HL-60 (cell line): Measurements from ENCODE around the gene PIGH.
"Not testable (repeated sequence)": the region's sequence is repeated elsewhere in the genome, so short reads cannot be mapped to it uniquely, and the experiment has no call there.

ENCODE experiments used
- DNase-seq, 2 experiments: peaks; one replicate each; pipeline ENCODE4 v3.0.0-alpha.2; 2010 to 2020; ENCODE audit warnings: low read depth in 1 of 2, low spot score in 1 of 2
- H3K27ac ChIP-seq: fragments of 250-450 bp; sonication (Bioruptor Pico); replicated peaks from 2 replicates; pipeline ENCODE4 v1.5.1; 2020; ENCODE audit warnings: mild to moderate bottlenecking, moderate library complexity
- H3K27me3 ChIP-seq: fragments of 250-450 bp; sonication (Bioruptor Pico); 2 replicates; pipeline ENCODE4 v1.5.1; 2021; ENCODE audit warnings: mild to moderate bottlenecking, moderate library complexity; ENCODE audit not compliant: insufficient read depth, poor library complexity, severe bottlenecking
- H3K4me3 ChIP-seq: replicated peaks from 2 replicates; pipeline ENCODE4 v1.5.1; 2011; ENCODE audit warnings: mild to moderate bottlenecking, control low read depth, low read length; ENCODE audit not compliant: insufficient read depth
- GABPA ChIP-seq: IDR thresholded peaks from 2 replicates; pipeline ENCODE4 v1.6.1; 2012; ENCODE audit warnings: low read depth
- POLR2AphosphoS5 ChIP-seq: IDR thresholded peaks from 2 replicates; pipeline ENCODE4 v1.6.1; 2012; ENCODE audit warnings: low read depth
- SPI1 ChIP-seq: IDR thresholded peaks from 2 replicates; pipeline ENCODE4 v1.6.1; 2012; ENCODE audit warnings: low read depth, mild to moderate bottlenecking, borderline replicate concordance
- TF ChIP-seq, protein P1 (sequence below): IDR thresholded peaks from 2 replicates; pipeline ENCODE4 v1.6.1; 2012; ENCODE audit warnings: low read depth; ENCODE audit not compliant: insufficient replicate concordance
- TF ChIP-seq, protein P2 (sequence below): IDR thresholded peaks from one replicate; pipeline ENCODE4 v1.5.1; 2011; ENCODE audit warnings: low read length, control low read depth, inconsistent platforms; ENCODE audit not compliant: insufficient read depth

The PIGH gene

DNA sequence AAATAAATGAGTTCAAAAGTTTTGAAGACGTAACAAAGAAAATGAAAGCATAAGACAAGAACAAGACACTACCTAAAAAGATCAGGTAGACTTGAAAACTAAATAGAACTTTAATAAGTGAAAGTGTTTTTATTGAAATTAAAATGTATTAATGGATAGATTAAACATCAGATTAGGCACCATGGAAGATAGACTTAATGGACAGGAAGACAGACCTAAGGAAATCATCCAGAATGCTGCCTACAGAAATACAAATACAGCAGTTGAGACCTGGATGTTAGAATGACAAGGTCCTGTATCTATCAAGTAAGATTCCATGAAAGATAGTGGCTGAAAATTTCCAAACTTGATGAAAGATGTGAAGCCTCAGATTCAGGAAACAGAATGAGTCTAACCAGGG lies 55.5 kb downstream of the PIGH start:
- TF ChIP-seq, protein P1, sequence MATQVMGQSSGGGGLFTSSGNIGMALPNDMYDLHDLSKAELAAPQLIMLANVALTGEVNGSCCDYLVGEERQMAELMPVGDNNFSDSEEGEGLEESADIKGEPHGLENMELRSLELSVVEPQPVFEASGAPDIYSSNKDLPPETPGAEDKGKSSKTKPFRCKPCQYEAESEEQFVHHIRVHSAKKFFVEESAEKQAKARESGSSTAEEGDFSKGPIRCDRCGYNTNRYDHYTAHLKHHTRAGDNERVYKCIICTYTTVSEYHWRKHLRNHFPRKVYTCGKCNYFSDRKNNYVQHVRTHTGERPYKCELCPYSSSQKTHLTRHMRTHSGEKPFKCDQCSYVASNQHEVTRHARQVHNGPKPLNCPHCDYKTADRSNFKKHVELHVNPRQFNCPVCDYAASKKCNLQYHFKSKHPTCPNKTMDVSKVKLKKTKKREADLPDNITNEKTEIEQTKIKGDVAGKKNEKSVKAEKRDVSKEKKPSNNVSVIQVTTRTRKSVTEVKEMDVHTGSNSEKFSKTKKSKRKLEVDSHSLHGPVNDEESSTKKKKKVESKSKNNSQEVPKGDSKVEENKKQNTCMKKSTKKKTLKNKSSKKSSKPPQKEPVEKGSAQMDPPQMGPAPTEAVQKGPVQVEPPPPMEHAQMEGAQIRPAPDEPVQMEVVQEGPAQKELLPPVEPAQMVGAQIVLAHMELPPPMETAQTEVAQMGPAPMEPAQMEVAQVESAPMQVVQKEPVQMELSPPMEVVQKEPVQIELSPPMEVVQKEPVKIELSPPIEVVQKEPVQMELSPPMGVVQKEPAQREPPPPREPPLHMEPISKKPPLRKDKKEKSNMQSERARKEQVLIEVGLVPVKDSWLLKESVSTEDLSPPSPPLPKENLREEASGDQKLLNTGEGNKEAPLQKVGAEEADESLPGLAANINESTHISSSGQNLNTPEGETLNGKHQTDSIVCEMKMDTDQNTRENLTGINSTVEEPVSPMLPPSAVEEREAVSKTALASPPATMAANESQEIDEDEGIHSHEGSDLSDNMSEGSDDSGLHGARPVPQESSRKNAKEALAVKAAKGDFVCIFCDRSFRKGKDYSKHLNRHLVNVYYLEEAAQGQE: no peak
- no peak for TF ChIP-seq SPI1
- TF ChIP-seq, protein P2, sequence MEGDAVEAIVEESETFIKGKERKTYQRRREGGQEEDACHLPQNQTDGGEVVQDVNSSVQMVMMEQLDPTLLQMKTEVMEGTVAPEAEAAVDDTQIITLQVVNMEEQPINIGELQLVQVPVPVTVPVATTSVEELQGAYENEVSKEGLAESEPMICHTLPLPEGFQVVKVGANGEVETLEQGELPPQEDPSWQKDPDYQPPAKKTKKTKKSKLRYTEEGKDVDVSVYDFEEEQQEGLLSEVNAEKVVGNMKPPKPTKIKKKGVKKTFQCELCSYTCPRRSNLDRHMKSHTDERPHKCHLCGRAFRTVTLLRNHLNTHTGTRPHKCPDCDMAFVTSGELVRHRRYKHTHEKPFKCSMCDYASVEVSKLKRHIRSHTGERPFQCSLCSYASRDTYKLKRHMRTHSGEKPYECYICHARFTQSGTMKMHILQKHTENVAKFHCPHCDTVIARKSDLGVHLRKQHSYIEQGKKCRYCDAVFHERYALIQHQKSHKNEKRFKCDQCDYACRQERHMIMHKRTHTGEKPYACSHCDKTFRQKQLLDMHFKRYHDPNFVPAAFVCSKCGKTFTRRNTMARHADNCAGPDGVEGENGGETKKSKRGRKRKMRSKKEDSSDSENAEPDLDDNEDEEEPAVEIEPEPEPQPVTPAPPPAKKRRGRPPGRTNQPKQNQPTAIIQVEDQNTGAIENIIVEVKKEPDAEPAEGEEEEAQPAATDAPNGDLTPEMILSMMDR: no peak
- no peak for TF ChIP-seq GABPA
- TF ChIP-seq POLR2AphosphoS5: no peak
- Histone ChIP-seq H3K27ac (no peak overlapping the region), H3K27me3 (no peaks in the 10 kb centered on the region), H3K4me3 (no peak overlapping the region)
- DNase-seq: no peak

DNA sequence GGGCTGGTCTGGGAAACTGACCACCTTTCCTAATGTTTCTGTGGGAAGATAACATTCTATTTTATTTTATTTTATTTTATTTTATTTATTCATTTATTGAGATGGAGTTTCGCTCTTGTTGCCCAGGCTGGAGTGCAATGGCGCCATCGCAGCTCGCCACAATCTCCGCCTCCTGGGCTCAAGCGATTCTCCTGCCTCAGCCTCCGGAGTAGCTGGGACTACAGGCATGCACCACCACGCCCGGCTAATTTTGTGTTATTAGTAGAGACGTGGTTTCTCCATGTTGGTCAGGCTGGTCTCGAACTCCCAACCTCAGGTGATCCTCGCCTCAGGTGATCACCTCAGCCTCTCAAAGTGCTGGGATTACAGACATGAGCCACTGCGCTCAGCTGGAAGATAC lies 57.4 kb downstream of the PIGH start:
- not testable (repeated sequence) for H3K27ac ChIP-seq, DNase-seq, H3K27me3 ChIP-seq, H3K4me3 ChIP-seq

DNA sequence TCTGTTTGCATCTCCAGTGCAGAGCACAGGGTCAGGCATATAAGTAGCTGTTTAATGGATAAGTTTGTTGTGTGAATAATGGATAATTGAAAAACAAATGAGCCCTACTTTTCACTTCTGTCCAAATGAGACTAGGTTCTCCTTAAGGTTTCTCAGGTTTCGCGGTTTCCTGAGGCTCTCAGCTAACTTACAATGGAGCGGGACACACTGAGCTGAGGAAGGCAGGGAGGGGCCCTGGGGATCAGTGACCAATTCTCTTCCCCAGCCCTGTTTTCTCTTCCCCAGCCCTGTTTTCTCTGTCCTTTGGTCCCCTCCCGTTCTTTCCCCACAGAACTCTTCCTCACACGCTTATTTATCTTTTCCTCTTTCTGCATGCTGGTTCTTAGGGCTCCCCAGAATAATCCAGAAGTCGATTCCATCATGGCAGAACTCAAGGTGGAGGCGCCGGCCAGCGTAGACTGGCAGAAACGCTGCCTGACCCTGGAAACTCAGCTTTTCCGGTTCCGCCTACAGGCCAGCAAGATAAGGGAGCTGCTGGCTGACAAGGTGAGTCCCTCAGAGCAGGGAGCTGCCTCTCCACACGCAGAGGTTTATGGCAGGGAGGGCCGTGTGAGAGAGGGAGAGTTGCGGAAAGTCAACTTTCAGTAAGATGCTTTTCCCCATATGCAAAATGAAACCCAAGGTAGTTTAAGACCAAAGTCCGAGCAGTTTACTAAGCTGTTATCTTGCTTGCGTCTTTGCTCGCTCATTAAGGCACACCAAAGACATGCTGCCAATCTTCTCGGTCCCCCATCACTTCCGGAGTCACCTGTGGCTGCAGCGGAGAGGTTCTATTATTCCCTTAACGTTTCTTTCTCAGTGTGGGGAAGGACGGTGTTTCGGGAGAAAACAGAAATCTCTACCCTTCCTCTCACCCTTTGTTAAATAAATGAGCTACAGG lies 58.4 kb downstream of the PIGH start:
- Histone ChIP-seq H3K27me3 (no peaks in the 10 kb centered on the region), H3K4me3 (no peak overlapping the region), H3K27ac (no peak overlapping the region)
- no peak for DNase-seq
- TF ChIP-seq SPI1: no peak
- TF ChIP-seq, protein P2: no peak
- TF ChIP-seq, protein P1: no peak
- no peak for TF ChIP-seq POLR2AphosphoS5
- TF ChIP-seq GABPA: no peak
